Loucy (cell line): ENCODE measurements around the gene IFT27.

Experiments
- CTCF ChIP-seq: fragments of 200-600 bp; sonication (generic); conservative IDR thresholded peaks from 2 replicates; pipeline ENCODE4 v1.5.1; 2014; ENCODE audit warnings: mild to moderate bottlenecking, antibody characterized with exemption, low read length
- EZH2phosphoT487 ChIP-seq: fragments of 200-600 bp; IDR thresholded peaks from 2 replicates; pipeline ENCODE4 v1.6.1; 2018; ENCODE audit warnings: antibody characterized with exemption, mild to moderate bottlenecking, moderate library complexity, borderline replicate concordance

- TF ChIP-seq EZH2phosphoT487 (no peak), CTCF (no peak)
Observed at GRCh38 chr22:36807627-36808026, 31.7 kb upstream of the IFT27 start.
